Spleen (tissue), 7 donors: ENCODE results near the gene TMEM135.

Source experiments
- CTCF ChIP-seq, 11 experiments: fragments of 200-600 bp in 7 of 11; fragments of 450-650 bp in 4 of 11; sonication (generic) in 4 of 11; IDR thresholded peaks in 8 of 11; conservative IDR thresholded peaks in 3 of 11; 1 replicate in 7 of 11; 2 replicates in 4 of 11; pipeline versions ENCODE4 v1.4.0 to v1.8.0; 2016 to 2021; ENCODE audit warnings: antibody characterized with exemption in 11 of 11, inconsistent platforms in 4 of 11, mild to moderate bottlenecking in 1 of 11
- POLR2A ChIP-seq, 3 donors: fragments of 450-650 bp; IDR thresholded peaks; one replicate each; pipeline ENCODE4 v1.5.1; 2017; ENCODE audit warnings: antibody characterized with exemption in 3 of 3, mild to moderate bottlenecking in 1 of 3
- POLR2AphosphoS5 ChIP-seq, 3 donors: sonication (generic); formaldehyde crosslinking; IDR thresholded peaks; one replicate each; pipeline ENCODE4 v1.5.1; 2017; ENCODE audit warnings: antibody characterized with exemption in 3 of 3
- donor health status: DM: no; HTN: no; CAD: no; lungs with moderate emphysema.
- donor health status: DM: no; HTN: no; CAD: no.
- donor health status: DM: no; HTN: no; CAD: no.

- TF ChIP-seq CTCF (IDR thresholded peaks at IDR 0.05 in 8 of 11, conservative IDR thresholded peaks at IDR 0.05 in 3 of 11) (no peak), POLR2A (IDR thresholded peaks at IDR 0.05) (no peak), POLR2AphosphoS5 (IDR thresholded peaks at IDR 0.05) (no peak)
Measured at GRCh38 chr11:87181143-87181542, 143.4 kb downstream of the TMEM135 start.
